Breast epithelium (tissue), 4 donors: Measurements from ENCODE around the gene MDM4. TPM values are rescaled to one million over a fixed set of nuclear protein-coding genes. Genes with fewer than 3 reads are reported as not detected.
"Not testable (repeated sequence)": the region's sequence is repeated elsewhere in the genome, so short reads cannot be mapped to it uniquely, and the experiment has no call there.

Experiments used
- DNase-seq, 2 donors: peaks; one replicate each; pipeline ENCODE4 v3.0.0-alpha.2; 2019; ENCODE audit warnings: low spot score in 2 of 2
- H3K27ac ChIP-seq, 2 donors: fragments of 200-600 bp; sonication (generic) in 1 of 2; one replicate each; pipeline ENCODE4 v1.5.1; 2016 to 2019; ENCODE audit warnings: mild to moderate bottlenecking in 1 of 2
- H3K27me3 ChIP-seq, 2 donors: fragments of 200-600 bp; sonication (generic) in 1 of 2; one replicate each; pipeline versions ENCODE4 v1.5.1 to v1.6.0; 2017 to 2019; ENCODE audit warnings: control low read depth in 1 of 2, mild to moderate bottlenecking in 1 of 2
- H3K36me3 ChIP-seq: fragments of 200-600 bp; one replicate; pipeline ENCODE4 v1.5.1; 2019
- H3K4me1 ChIP-seq, 2 donors: fragments of 200-600 bp; sonication (generic); one replicate each; pipeline ENCODE4 v1.5.1; 2016 to 2019; ENCODE audit warnings: control low read depth in 1 of 2
- H3K4me3 ChIP-seq, 3 donors: fragments of 200-600 bp; sonication (generic); 1 replicate in 2 of 3; 2 replicates in 1 of 3; pipeline ENCODE4 v1.5.1; 2016 to 2019; ENCODE audit warnings: mild to moderate bottlenecking in 3 of 3, moderate library complexity in 2 of 3
- H3K9me3 ChIP-seq, 2 donors: fragments of 200-600 bp; sonication (generic) in 1 of 2; one replicate each; pipeline ENCODE4 v1.5.1; 2016 to 2019; ENCODE audit warnings: control low read depth in 1 of 2
- POLR2A ChIP-seq: fragments of 450-650 bp; IDR thresholded peaks from one replicate; pipeline ENCODE4 v1.6.1; 2016; ENCODE audit warnings: antibody characterized with exemption, mild to moderate bottlenecking, moderate library complexity
- POLR2AphosphoS5 ChIP-seq, 3 donors: sonication (generic); formaldehyde crosslinking; IDR thresholded peaks; one replicate each; pipeline ENCODE4 v1.6.1; 2017; ENCODE audit warnings: antibody characterized with exemption in 3 of 3
- intact Hi-C: fragments of 100-400 bp; cut with DNase I; formaldehyde crosslinking; loops from one replicate; pipeline ENCODE4 v1.15.1; 2023; ENCODE audit warnings: low total_unique reads
- total RNA-seq, 3 donors: library from RNA; depleted of rRNA; stranded (reverse); fragments of >200 nt; gene quantifications; one replicate each; pipeline ENCODE4 v1.1.0, GENCODE V29; 2016
- TF ChIP-seq, protein P1 (sequence below), 3 donors: fragments of 450-650 bp; IDR thresholded peaks; one replicate each; pipeline ENCODE4 v1.5.1; 2016 to 2017; ENCODE audit warnings: antibody characterized with exemption in 3 of 3, mild to moderate bottlenecking in 3 of 3, moderate library complexity in 3 of 3

The MDM4 gene
- total RNA-seq, 3 donors from 2014 or later = 63.5 to 128 (median 103) TPM

- Histone ChIP-seq H3K27ac (peak overlapping the region; percentile 49 to 60), H3K27me3 (no peaks in the 10 kb centered on the region), H3K9me3 (no peaks in the 10 kb centered on the region), H3K4me1 (peaks cover 0 to 14% of the 10 kb centered on the region in 2 donors), H3K4me3 (no peak overlapping the region), H3K36me3 (no peaks in the 10 kb centered on the region)
- intact Hi-C loops = no loop called here
- TF ChIP-seq, protein P1, sequence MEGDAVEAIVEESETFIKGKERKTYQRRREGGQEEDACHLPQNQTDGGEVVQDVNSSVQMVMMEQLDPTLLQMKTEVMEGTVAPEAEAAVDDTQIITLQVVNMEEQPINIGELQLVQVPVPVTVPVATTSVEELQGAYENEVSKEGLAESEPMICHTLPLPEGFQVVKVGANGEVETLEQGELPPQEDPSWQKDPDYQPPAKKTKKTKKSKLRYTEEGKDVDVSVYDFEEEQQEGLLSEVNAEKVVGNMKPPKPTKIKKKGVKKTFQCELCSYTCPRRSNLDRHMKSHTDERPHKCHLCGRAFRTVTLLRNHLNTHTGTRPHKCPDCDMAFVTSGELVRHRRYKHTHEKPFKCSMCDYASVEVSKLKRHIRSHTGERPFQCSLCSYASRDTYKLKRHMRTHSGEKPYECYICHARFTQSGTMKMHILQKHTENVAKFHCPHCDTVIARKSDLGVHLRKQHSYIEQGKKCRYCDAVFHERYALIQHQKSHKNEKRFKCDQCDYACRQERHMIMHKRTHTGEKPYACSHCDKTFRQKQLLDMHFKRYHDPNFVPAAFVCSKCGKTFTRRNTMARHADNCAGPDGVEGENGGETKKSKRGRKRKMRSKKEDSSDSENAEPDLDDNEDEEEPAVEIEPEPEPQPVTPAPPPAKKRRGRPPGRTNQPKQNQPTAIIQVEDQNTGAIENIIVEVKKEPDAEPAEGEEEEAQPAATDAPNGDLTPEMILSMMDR (IDR thresholded peaks at IDR 0.05) = no peak
- TF ChIP-seq POLR2A (no peak), POLR2AphosphoS5 (IDR thresholded peaks at IDR 0.05) (no peak)
- no peak for DNase-seq
These were observed 4.9 kb downstream of the MDM4 start for GRCh38 chr1:204520834-204521709.

DNA sequence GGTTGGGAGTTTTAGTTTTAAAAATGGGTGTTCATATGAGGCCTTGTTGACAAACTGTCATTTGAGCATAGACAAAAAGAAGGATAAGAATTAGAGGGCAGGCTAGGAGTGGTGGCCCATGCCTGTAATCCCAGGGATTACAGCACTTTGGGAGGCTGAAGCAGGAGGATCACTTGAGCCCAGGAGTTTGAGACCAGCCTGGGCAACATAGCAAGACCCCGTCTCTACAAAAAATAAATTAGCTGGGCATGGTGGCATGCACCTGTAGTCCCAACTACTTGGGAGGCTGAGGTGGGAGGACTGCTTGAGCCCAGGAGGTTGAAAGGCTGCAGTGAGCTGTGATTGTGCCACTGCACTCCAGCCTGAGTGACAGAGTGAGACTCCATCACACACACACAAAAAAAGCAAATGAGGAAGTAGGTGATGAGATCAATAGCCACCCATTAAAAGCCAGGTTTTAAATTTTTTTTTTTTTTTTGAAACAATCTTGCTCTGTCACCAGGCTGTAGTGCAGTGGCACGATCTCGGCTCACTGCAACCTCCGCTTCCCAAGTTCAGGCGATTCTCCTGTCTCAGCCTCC lies 5.8 kb downstream of the MDM4 start:
- DNase-seq, intact Hi-C loops, H3K36me3 ChIP-seq, H3K4me3 ChIP-seq, H3K27me3 ChIP-seq, H3K9me3 ChIP-seq: not testable (repeated sequence)
- peaks cover 0 to 14% of the 10 kb centered on the region in 2 donors for H3K4me1 ChIP-seq
- peak overlapping the region in 1 of 2 donors; percentile 60 for H3K27ac ChIP-seq

GRCh38 chr1:204523605-204524215 lies 7.5 kb downstream of the MDM4 start:
- no peak for DNase-seq
- Histone ChIP-seq H3K27me3 (no peaks in the 10 kb centered on the region), H3K36me3 (no peaks in the 10 kb centered on the region), H3K9me3 (no peaks in the 10 kb centered on the region), H3K4me3 (no peak overlapping the region), H3K27ac (no peak overlapping the region), H3K4me1 (peaks cover 0 to 4% of the 10 kb centered on the region in 2 donors)
- intact Hi-C loops = no loop called here
- no peak for TF ChIP-seq POLR2A
- TF ChIP-seq, protein P1 (IDR thresholded peaks at IDR 0.05) = no peak

- Histone ChIP-seq H3K27me3 (no peaks in the 10 kb centered on the region), H3K9me3 (no peaks in the 10 kb centered on the region), H3K27ac (no peak overlapping the region), H3K36me3 (no peaks in the 10 kb centered on the region), H3K4me1 (peaks cover 0 to 3% of the 10 kb centered on the region in 2 donors), H3K4me3 (no peak overlapping the region)
- intact Hi-C loops = no loop called here
- no peak for TF ChIP-seq POLR2A
- TF ChIP-seq POLR2AphosphoS5 (IDR thresholded peaks at IDR 0.05) = no peak
- TF ChIP-seq, protein P1 (IDR thresholded peaks at IDR 0.05) = no peak
- no peak for DNase-seq
These were observed 8.8 kb downstream of the MDM4 start for GRCh38 chr1:204524986-204525385.

GRCh38 chr1:204528241-204528640 lies 12.0 kb downstream of the MDM4 start:
- no peaks in the 10 kb centered on the region for H3K27me3 ChIP-seq
- H3K9me3 ChIP-seq = no peaks in the 10 kb centered on the region
- TF ChIP-seq POLR2A = no peak
- TF ChIP-seq, protein P1 (IDR thresholded peaks at IDR 0.05) = no peak
- no peak for TF ChIP-seq POLR2AphosphoS5 (IDR thresholded peaks at IDR 0.05)
- no peak overlapping the region for H3K4me3 ChIP-seq
- intact Hi-C loops = no loop called here
- H3K4me1 ChIP-seq = no peaks in the 10 kb centered on the region
- H3K36me3 ChIP-seq = peaks cover 5% of the 10 kb centered on the region
- no peak overlapping the region for H3K27ac ChIP-seq
- DNase-seq = no peak
